GM21515 (cell line): Measurements from ENCODE around the gene EXOC3.
"Not testable (repeated sequence)": the region's sequence is repeated elsewhere in the genome, so short reads cannot be mapped to it uniquely, and the experiment has no call there.

Experiments
- ATAC-seq: cut with Tn5 transposase; IDR thresholded peaks from one replicate; pipeline ENCODE4 v1.9.1; 2021; ENCODE audit not compliant: unreplicated experiment

The EXOC3 gene

DNA sequence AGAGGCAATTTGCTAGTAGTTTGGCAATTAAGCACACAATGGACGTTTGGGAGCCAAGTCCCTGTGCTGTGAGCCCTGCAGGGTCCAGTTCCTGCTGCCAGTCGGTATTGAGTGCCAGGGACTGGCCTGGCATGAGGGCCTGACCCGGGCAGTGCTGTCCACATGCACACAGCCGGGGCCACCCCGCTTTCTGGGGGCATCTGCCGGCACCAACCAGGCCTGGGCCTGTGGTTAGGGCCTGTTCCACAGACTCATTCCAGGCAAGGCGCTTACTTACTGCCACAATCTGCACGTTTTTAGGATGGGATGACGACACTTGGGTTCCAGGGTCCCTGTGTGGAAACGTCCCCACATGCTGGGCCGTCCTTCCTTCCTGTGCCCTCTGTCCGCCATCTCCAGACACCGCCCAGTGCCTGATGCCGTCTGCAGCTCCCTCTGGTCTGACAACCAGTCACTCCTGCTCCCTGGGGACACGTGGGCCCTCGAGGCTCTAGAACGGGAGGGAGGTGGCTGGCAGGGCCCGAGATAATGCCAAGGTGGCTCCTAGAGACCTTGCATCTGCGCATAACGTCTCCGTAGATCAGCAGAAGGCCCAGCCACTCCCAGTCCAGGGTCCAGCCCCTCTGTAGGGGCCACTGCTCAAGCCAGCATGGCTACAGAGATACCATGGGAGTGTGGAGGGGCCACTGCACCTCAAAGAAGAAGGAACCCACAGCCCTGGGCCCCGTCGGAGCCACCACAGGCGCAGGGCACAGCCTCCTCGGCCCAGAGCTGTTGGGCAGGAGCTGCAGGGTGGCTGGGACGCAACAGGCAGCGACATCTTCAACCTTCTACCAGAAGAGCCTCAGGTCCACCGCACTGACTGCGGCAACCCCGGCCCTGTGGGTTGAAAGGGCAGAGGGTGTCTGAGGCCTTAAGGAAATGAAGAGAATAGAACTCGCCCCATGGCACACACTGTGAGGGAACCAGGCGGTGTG is 56.5 kb downstream of the EXOC3 start:
- no peak for ATAC-seq

- ATAC-seq, result no peak
Measured at GRCh38 chr5:500491-500890, 57.5 kb downstream of the EXOC3 start.

- no peak for ATAC-seq
Measured at GRCh38 chr5:501105-501830, 58.3 kb downstream of the EXOC3 start.

- no peak for ATAC-seq
Measured at GRCh38 chr5:501831-502184, 58.8 kb downstream of the EXOC3 start.

- ATAC-seq, result no peak
Measured at GRCh38 chr5:502325-503079, 59.5 kb downstream of the EXOC3 start.

GRCh38 chr5:504326-505154 is 61.6 kb downstream of the EXOC3 start:
- ATAC-seq, result no peak

- ATAC-seq, result no peak
Measured at GRCh38 chr5:505951-506525, 63.1 kb downstream of the EXOC3 start.

DNA sequence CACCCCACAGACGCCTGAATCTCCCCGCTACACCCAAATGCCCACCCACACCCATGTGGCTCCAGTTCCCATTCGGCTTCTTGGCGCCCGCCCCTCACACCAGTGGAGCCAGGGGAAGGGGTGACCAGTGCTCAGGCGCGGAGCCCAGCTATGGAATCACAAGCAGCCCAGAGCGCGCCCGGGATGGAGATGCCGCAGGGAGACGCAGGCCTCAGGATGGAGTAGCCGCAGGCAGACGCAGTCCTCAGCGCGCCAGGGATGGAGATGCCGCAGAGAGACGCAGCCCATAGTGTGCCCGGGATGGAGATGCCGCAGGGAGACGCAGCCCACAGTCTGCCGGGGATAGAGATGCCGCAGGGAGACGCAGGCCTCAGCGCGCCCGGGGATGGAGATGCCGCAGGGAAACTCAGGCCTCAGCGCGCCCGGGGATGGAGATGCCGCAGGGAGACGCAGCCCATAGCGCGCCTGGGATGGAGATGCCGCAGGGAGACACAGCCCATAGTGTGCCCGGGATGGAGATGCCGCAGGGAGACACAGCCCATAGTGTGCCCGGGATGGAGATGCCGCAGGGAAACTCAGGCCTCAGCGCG is 65.1 kb downstream of the EXOC3 start:
- not testable (repeated sequence) for ATAC-seq

DNA sequence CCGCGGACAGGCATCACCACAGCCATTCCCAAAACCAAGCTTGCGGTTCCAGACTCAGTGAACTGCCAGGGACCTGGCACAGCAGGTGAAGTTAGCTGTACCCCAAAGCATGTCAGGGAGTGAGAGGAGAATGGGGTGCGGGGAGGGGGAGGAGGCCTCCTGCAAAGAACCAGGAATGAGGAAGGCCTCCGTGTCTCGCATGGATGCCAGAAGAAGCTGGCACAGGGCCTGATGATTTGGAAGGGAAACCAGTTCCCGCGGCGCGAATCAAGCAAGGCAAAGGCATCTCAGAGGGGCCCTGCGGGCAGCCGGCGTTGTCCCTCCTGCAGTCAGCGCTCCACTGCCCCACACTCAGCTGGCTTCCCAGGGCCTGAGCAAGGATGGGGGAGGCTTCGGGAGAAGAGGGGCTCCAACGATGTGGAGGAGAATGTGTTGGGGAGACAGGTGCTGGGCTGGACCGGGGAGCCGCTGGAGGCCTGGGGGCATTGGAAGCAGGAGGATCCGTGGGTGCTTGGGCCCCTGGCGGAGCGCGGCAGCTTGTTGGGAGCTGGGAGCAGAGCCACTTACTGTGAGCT is 66.7 kb downstream of the EXOC3 start:
- ATAC-seq, result no peak

DNA sequence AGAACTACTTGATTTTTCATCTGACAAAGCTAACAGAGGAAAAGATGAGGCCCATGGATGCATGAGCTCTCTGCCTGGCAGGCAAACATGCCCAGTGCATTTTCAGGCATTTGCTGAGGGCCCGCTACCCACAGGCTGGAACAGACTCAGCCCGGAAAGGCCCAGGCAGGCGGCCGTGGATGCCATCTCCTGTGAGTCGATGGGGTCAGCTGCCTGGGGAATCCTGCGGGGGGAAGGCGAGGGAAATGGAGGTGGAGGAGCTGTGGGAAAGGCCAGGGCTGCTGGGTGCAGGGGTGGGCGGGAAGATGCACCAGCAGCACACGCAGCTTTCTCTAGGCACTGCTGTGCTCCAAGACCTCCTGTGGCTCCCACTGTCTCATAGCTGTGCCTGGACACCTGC is 67.5 kb downstream of the EXOC3 start:
- ATAC-seq, result no peak

GRCh38 chr5:511476-511875 is 68.5 kb downstream of the EXOC3 start:
- no peak for ATAC-seq

DNA sequence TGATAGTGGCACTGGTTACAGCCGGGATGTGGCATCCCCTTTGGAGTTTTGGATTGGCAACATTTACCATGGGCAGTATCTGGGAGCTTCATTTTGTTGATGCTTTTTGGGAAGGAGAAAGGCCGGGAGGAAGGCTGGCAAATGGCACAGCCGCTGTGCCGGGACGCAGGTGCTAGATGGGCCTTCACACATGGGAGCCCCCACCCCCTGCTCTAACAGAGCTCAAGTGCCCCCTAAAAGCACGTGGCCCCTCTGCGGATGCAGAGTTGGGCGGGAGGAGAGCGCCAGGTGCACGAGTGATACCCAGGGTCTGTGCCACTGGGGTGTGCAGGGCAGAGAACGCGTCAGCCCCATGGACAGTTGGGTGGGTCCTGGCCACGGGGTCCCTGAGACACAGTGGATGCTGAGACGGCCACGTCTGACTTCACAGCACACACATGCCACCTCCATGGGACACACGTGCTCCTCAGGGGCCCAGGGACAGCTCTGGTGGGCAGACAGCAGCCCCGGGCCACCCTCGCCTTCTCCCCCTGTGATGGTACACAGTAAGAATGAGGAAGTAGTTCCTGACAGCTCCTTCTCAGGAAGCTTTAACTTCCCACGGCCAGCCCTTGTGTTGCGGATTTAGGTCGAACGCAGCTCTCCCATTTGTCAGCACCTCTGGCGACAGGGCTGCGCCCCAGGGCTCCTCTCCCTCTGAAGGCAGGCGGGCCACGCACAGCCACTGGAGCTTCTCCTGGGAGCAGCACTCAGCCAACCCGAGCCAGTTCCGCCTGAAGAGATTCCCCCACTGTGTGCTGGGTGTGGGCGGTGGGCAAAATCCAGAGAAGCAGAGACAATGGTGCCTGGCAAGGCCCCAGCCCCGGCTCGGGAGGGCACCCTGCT is 70.5 kb downstream of the EXOC3 start:
- no peak for ATAC-seq

GRCh38 chr5:514101-514485 is 71.1 kb downstream of the EXOC3 start:
- ATAC-seq, result no peak

- ATAC-seq, result no peak
Measured at GRCh38 chr5:514673-515072, 71.7 kb downstream of the EXOC3 start.

GRCh38 chr5:515273-515836 is 72.4 kb downstream of the EXOC3 start:
- no peak for ATAC-seq

DNA sequence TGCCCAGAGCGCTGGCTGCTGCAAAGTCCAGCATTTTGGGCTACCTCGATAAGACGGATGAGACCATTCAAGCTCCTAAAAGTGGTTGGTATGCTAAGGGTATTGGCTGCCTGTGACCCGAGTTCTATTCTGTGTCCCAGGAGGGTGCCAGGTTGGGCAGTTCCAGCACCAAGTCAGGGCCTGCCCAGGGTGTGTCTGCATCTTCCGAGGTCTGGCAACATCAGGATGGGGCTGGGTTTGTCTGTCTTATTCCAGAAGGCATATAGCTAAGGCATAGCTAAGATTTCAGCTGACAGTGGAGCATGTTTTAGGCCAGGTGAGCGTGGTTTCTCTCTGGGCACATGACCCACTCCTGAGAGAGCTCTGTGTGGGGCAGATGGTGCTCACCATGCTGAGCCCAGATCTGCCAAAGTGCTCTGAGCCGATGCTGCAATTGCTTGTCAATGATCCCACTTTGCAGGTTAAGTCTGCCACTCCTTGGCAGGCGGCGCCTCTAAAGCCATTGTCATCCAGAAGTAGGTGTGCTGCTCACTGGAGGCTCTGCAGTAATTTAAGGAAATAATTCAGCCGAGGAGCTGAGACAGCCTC is 73.5 kb downstream of the EXOC3 start:
- no peak for ATAC-seq
